ENCODE results near the gene BCAS4.
A peak's percentile ranks its signal among the peaks of the same experiment; 100 is the strongest.
"Not testable (repeated sequence)": the region's sequence is repeated elsewhere in the genome, so short reads cannot be mapped to it uniquely, and the experiment has no call there.

BCAS4 gene

GRCh38 chr20:50787181-50787580 is 7.7 kb upstream of the BCAS4 start:
- Mint-ChIP-seq H3K27ac (no peak overlapping the region), H3K9me3 (ENCODE audit: low read depth) (no peaks in the 10 kb centered on the region), H3K36me3 (no peaks in the 10 kb centered on the region), H3K4me1 (ENCODE audit: low read depth) (peaks cover 6% of the 10 kb centered on the region), H3K4me3 (no peak overlapping the region), H3K27me3 (no peaks in the 10 kb centered on the region)

- Mint-ChIP-seq H3K27me3 (no peaks in the 10 kb centered on the region), H3K4me3 (no peak overlapping the region), H3K9me3 (ENCODE audit: low read depth) (no peaks in the 10 kb centered on the region), H3K4me1 (ENCODE audit: low read depth) (peaks cover 6% of the 10 kb centered on the region), H3K27ac (no peak overlapping the region), H3K36me3 (no peaks in the 10 kb centered on the region)
These were observed 6.5 kb upstream of the BCAS4 start for GRCh38 chr20:50788045-50788991.

- H3K4me1 Mint-ChIP-seq (ENCODE audit: low read depth): peaks cover 12% of the 10 kb centered on the region
- H3K9me3 Mint-ChIP-seq (ENCODE audit: low read depth): no peaks in the 10 kb centered on the region
- peak overlapping the region; percentile 68 for H3K27ac Mint-ChIP-seq
- H3K36me3 Mint-ChIP-seq: no peaks in the 10 kb centered on the region
- H3K4me3 Mint-ChIP-seq: no peak overlapping the region
- H3K27me3 Mint-ChIP-seq: no peaks in the 10 kb centered on the region
These were observed 4.8 kb upstream of the BCAS4 start for GRCh38 chr20:50789968-50790650.

DNA sequence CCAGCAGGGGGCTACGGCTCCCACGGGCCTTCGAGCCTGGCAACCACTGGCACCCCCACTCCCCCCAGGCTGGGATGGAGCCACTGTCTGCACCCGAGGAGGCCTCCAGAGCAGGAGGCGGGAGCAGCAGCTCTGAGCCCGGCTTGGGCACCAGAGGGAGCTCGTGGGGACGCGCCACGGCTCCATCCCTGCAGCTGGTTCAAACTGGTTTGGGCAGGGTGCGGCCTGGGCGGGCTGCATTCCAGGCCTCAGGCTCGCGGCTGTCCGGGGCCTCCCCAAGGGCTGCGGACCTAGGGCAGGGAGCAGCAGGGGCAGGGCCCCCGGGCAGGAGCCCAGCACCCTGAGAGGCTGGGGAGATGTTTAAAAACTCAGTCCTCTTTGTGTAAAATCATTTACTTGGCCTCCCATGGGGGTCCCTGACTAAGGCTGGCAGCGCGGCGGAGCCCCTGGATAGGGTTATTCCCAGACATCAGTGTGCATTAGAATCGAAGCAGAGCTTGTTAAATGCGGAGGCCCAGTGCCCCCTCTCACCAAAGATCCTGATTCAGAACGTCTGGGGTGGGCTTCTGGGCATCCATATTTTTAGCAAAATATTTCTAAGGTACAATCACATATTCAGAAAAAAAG is 4.1 kb upstream of the BCAS4 start:
- Mint-ChIP-seq H3K27me3 (no peaks in the 10 kb centered on the region), H3K4me1 (ENCODE audit: low read depth) (peaks cover 15% of the 10 kb centered on the region), H3K4me3 (no peak overlapping the region), H3K9me3 (ENCODE audit: low read depth) (no peaks in the 10 kb centered on the region), H3K27ac (peak overlapping the region; percentile 81), H3K36me3 (no peaks in the 10 kb centered on the region)

- Mint-ChIP-seq H3K4me3 (peak overlapping the region; percentile 69), H3K9me3 (ENCODE audit: low read depth) (no peaks in the 10 kb centered on the region), H3K4me1 (ENCODE audit: low read depth) (peaks cover 20% of the 10 kb centered on the region), H3K27me3 (no peaks in the 10 kb centered on the region), H3K36me3 (no peaks in the 10 kb centered on the region), H3K27ac (peak overlapping the region; percentile 36)
These were observed 1.9 kb upstream of the BCAS4 start for GRCh38 chr20:50792708-50793574.

- Mint-ChIP-seq H3K4me1 (ENCODE audit: low read depth) (peaks cover 20% of the 10 kb centered on the region), H3K27ac (peak overlapping the region; percentile 68), H3K4me3 (peak overlapping the region; percentile 69)
- not testable (repeated sequence) for H3K27me3 Mint-ChIP-seq; H3K9me3 Mint-ChIP-seq (ENCODE audit: low read depth); H3K36me3 Mint-ChIP-seq
These were observed 1.3 kb upstream of the BCAS4 start for GRCh38 chr20:50793575-50794016.

- Mint-ChIP-seq H3K27ac (peak overlapping the region; percentile 50), H3K9me3 (ENCODE audit: low read depth) (no peaks in the 10 kb centered on the region), H3K4me1 (ENCODE audit: low read depth) (peaks cover 24% of the 10 kb centered on the region), H3K4me3 (peak overlapping the region; percentile 82), H3K27me3 (no peaks in the 10 kb centered on the region), H3K36me3 (no peaks in the 10 kb centered on the region)
These were observed 548 bp upstream of the BCAS4 start for GRCh38 chr20:50794181-50794845.

DNA sequence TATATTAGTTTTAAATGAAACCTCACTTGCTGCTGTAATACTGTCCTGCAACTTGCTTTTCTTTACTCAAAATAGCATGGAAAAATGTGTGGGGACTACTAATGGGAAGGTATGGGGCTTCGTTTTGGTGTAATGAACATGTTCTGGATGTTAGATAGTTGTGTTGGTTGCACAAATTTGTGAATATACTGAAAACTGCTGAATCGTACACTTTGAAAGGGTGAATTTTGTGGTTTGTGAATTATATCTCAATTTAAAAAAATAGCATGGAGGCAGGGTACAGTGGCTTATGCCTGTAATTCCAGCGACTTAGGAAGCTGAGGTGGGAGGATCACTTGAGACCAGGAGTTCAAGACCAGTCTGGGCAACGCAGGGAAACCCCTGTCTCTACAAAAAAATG is 2.3 kb downstream of the BCAS4 start:
- peak overlapping the region; percentile 13 for H3K4me3 Mint-ChIP-seq
- peaks cover 32% of the 10 kb centered on the region for H3K4me1 Mint-ChIP-seq (ENCODE audit: low read depth)
- H3K27ac Mint-ChIP-seq: peak overlapping the region; percentile 22
- no peaks in the 10 kb centered on the region for H3K36me3 Mint-ChIP-seq
- no peaks in the 10 kb centered on the region for H3K27me3 Mint-ChIP-seq
- H3K9me3 Mint-ChIP-seq (ENCODE audit: low read depth): no peaks in the 10 kb centered on the region

GRCh38 chr20:50798650-50799049 is 3.8 kb downstream of the BCAS4 start:
- H3K4me1 Mint-ChIP-seq (ENCODE audit: low read depth): peaks cover 33% of the 10 kb centered on the region
- no peak overlapping the region for H3K4me3 Mint-ChIP-seq
- no peaks in the 10 kb centered on the region for H3K9me3 Mint-ChIP-seq (ENCODE audit: low read depth)
- H3K27me3 Mint-ChIP-seq: no peaks in the 10 kb centered on the region
- no peaks in the 10 kb centered on the region for H3K36me3 Mint-ChIP-seq
- H3K27ac Mint-ChIP-seq: no peak overlapping the region

DNA sequence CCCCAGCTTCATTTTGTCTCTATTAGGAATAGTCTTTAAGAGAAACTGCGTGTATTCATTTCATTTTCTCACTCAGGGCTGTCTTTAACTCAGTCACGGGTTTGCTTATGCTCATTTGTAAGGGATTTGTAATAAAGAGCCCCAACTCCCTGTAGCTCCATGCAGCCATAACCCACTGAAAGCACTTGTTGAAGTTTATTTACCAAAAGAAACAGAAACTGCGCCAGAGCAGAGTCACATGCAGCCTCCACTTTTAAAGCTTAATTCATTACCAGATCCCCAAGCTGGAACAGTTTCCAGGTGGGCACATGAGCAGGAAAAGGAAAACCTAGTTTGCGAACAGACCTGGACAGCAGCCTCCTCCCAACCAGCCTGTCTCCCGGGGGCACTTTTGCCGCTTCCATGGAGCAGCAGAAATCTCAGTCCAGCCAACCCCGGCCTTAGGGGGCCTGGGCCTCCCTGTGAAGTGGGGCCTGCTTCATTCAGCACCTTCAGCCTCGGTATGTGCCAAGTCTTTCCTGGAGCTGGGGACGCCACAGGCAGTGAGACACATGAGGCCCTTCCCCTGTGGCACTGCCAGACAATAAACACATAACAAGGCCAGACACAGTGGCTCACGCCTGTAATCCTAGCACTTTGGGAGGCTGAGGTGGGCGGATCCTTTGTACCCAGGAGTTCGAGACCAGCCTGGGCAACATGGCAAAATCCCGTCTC is 4.5 kb downstream of the BCAS4 start:
- H3K4me1 Mint-ChIP-seq (ENCODE audit: low read depth): peaks cover 32% of the 10 kb centered on the region
- no peak overlapping the region for H3K4me3 Mint-ChIP-seq
- H3K27me3 Mint-ChIP-seq: no peaks in the 10 kb centered on the region
- H3K36me3 Mint-ChIP-seq: no peaks in the 10 kb centered on the region
- no peak overlapping the region for H3K27ac Mint-ChIP-seq
- no peaks in the 10 kb centered on the region for H3K9me3 Mint-ChIP-seq (ENCODE audit: low read depth)

DNA sequence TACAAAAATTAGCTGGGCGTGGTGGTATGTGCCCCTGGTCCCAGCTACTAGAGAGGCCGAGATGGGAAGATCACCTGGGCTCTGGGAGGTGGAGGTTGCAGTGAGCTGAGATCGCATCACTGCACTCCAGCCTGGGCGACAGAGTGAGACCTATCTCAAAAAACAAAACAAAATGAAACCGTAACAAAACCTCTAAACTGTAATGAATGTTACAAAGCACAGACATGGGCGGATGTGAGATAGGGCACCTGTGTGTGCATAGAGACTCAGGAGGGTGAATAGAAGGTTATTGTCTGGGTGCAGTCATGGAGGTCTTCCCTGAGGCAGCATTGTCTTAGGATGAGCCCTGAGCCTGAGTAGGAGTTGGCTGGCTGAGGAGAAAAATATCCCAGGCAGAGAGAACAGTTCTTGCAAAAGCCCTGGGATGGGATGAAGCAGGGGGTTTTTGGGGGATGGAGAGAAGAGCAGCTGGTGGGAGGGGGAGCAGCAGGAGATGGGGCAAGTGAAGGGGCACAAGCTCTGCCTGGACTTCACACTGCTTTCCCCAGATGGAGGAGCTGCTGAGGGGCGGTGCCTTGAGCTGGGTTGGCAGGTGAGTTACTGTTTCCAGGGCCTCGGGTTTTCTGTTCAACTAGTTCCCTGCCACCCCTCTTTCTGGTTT is 5.2 kb downstream of the BCAS4 start:
- no peaks in the 10 kb centered on the region for H3K27me3 Mint-ChIP-seq
- no peaks in the 10 kb centered on the region for H3K36me3 Mint-ChIP-seq
- peaks cover 39% of the 10 kb centered on the region for H3K4me1 Mint-ChIP-seq (ENCODE audit: low read depth)
- H3K9me3 Mint-ChIP-seq (ENCODE audit: low read depth): no peaks in the 10 kb centered on the region
- H3K27ac Mint-ChIP-seq: peak overlapping the region; percentile 72
- no peak overlapping the region for H3K4me3 Mint-ChIP-seq

DNA sequence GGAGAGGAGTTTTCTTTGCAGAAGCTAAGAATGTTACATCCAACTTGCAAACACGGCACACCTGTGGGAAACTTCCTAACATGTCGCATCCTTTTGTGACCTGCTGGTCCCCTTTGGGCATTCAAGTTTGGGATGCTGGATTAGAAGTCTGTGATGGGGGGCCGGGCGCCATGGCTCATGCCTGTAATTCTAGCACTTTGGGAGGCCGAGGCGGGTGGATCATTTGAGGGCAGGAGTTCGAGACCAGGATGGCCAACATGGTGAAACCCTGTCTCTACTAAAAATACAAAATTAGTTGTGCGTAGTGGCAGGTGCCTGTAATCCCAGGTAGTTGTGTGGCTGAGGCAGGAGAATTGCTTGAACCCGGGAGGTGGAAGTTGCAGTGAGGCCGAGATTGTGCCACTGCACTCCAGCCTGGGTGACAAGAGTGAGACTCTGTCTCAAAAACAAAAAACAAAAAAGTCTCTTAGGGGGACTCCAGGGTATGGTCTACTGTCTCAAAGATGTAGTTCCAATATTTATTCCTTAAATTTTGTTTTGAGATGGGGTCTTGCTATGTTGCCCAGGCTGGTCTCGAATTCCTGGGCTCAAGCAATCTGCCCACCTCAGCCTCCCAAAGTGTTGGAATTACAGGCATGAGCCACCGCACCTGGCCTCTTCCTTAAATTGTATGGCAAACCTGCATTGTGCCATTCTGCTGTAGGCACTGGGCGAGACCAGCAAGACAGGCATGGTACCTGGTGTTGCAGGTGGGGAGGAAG is 6.3 kb downstream of the BCAS4 start:
- H3K4me3 Mint-ChIP-seq; H3K27me3 Mint-ChIP-seq; H3K9me3 Mint-ChIP-seq (ENCODE audit: low read depth); H3K36me3 Mint-ChIP-seq; H3K27ac Mint-ChIP-seq: not testable (repeated sequence)
- H3K4me1 Mint-ChIP-seq (ENCODE audit: low read depth): peaks cover 45% of the 10 kb centered on the region

DNA sequence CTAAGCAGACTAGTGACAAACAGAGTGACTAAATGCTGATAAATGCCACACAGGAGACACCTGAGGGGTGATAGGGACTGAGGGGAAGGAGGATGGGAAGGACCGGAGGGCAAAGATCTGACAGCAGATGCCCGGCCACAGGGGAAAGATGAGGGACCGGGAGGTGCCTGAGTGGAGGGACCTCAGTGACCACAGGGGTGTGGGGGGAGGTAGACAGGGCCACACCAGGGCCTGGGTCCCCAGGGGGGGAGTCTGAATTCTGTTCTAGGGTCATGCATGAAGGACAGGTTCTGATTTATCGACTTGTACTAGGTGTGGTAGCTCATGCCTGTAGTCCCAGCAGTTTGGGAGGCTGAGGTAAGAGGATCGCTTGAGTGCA is 6.9 kb downstream of the BCAS4 start:
- peak overlapping the region; percentile 41 for H3K27ac Mint-ChIP-seq
- no peaks in the 10 kb centered on the region for H3K9me3 Mint-ChIP-seq (ENCODE audit: low read depth)
- H3K4me3 Mint-ChIP-seq: no peak overlapping the region
- peaks cover 48% of the 10 kb centered on the region for H3K4me1 Mint-ChIP-seq (ENCODE audit: low read depth)
- no peaks in the 10 kb centered on the region for H3K36me3 Mint-ChIP-seq
- no peaks in the 10 kb centered on the region for H3K27me3 Mint-ChIP-seq
